ENCODE data around the gene SLC5A2.

The SLC5A2 gene

GRCh38 chr16:31485571-31485970, 2.6 kb downstream of the SLC5A2 start (continued):
- no peak for TF ChIP-seq PRDM10 (tag by site-specific recombination; IDR thresholded peaks at IDR 0.05)
- TF ChIP-seq ZFP3 (tag by site-specific recombination; IDR thresholded peaks at IDR 0.05; ENCODE audit: low read depth) = no peak
- no peak for TF ChIP-seq ZNF629 (tag by site-specific recombination; IDR thresholded peaks at IDR 0.05)
- TF ChIP-seq ZNF23 (tag by site-specific recombination; IDR thresholded peaks at IDR 0.05; ENCODE audit: borderline replicate concordance) = no peak

- POLR2A ChIA-PET = no interaction called here
- Histone ChIP-seq H3K4me1 (ENCODE audit: control insufficient read depth, insufficient read depth, low read length) (no peaks in the 10 kb centered on the region; the same call in 1 of the 2 replicates), H3K4me3 (ENCODE audit: low read depth, low read length) (no peak overlapping the region)
Measured at GRCh38 chr16:31486045-31486444, 3.1 kb downstream of the SLC5A2 start.

More at GRCh38 chr16:31486045-31486444, 3.1 kb downstream of the SLC5A2 start:
- peaks cover 0 to 16% of the 10 kb centered on the region in 2 experiments; a peak in 1 of 3 replicates for H3K36me3 ChIP-seq (ENCODE audit: control insufficient read depth in 2 of 2, insufficient read depth in 1 of 2, low read length in 2 of 2)
- CTCF ChIA-PET = no interaction called here
- no peak overlapping the region for H3K27ac ChIP-seq (ENCODE audit: extremely low read depth, low read depth, low read length)
- TF ChIP-seq ZSCAN30 (tag by site-specific recombination; IDR thresholded peaks at IDR 0.05) (no peak), ZNF76 (tag by site-specific recombination; IDR thresholded peaks at IDR 0.05; ENCODE audit: borderline replicate concordance, low read depth) (no peak), PRDM4 (tag by site-specific recombination; IDR thresholded peaks at IDR 0.05) (no peak), YY1 (tag by site-specific recombination; IDR thresholded peaks at IDR 0.05) (no peak), ZBTB6 (tag by site-specific recombination; IDR thresholded peaks at IDR 0.05) (no peak), ZNF830 (tag by site-specific recombination; IDR thresholded peaks at IDR 0.05; ENCODE audit: low read depth) (no peak), MYNN (tag by site-specific recombination; IDR thresholded peaks at IDR 0.05; ENCODE audit: borderline replicate concordance) (no peak), ZFP69B (tag by site-specific recombination; IDR thresholded peaks at IDR 0.05) (no peak), CTCF (tag by site-specific recombination; IDR thresholded peaks at IDR 0.05) (no peak), ZFHX2 (tag by site-specific recombination; conservative IDR thresholded peaks at IDR 0.05) (no peak), SCRT2 (tag by site-specific recombination; IDR thresholded peaks at IDR 0.05) (no peak), KLF7 (tag by site-specific recombination; IDR thresholded peaks at IDR 0.05; ENCODE audit: borderline replicate concordance) (no peak), ZNF362 (tag by site-specific recombination; IDR thresholded peaks at IDR 0.05) (no peak), ZNF23 (tag by site-specific recombination; IDR thresholded peaks at IDR 0.05; ENCODE audit: borderline replicate concordance) (no peak)
- no peaks in the 10 kb centered on the region for H3K9me3 ChIP-seq (ENCODE audit: control insufficient read depth, insufficient read depth, low read depth, low read length)
